Tibial nerve (tissue), 4 donors: Measurements from ENCODE around the gene MAN2A1. TPM values are rescaled to one million over a fixed set of nuclear protein-coding genes. Genes with fewer than 3 reads are reported as not detected.
A peak's percentile ranks its signal among the peaks of the same experiment; 100 is the strongest.

Source experiments
- DNase-seq, 2 donors: peaks; one replicate each; pipeline ENCODE4 v3.0.0-alpha.2; 2019; ENCODE audit warnings: low spot score in 2 of 2
- H3K27ac ChIP-seq, 4 donors: fragments of 200-600 bp; sonication (generic) in 3 of 4; one replicate each; pipeline ENCODE4 v1.5.1; 2017 to 2019; ENCODE audit warnings: mild to moderate bottlenecking in 1 of 4
- H3K27me3 ChIP-seq, 2 donors: fragments of 200-600 bp; sonication (generic) in 1 of 2; one replicate each; pipeline versions ENCODE4 v1.5.1 to v1.6.0; 2017 to 2019
- H3K36me3 ChIP-seq, 3 donors: fragments of 200-600 bp; sonication (generic); one replicate each; pipeline ENCODE4 v1.5.1; 2018 to 2019
- H3K4me1 ChIP-seq, 4 donors: fragments of 200-600 bp; sonication (generic) in 3 of 4; one replicate each; pipeline ENCODE4 v1.5.1; 2017 to 2019
- H3K4me3 ChIP-seq, 4 donors: fragments of 200-600 bp; sonication (generic) in 3 of 4; one replicate each; pipeline ENCODE4 v1.5.1; 2017 to 2019; ENCODE audit warnings: mild to moderate bottlenecking in 1 of 4, moderate library complexity in 1 of 4
- H3K9me3 ChIP-seq, 4 donors: fragments of 200-600 bp; sonication (generic) in 3 of 4; one replicate each; pipeline ENCODE4 v1.5.1; 2017 to 2019
- EP300 ChIP-seq, 2 donors: sonication (generic); formaldehyde crosslinking; IDR thresholded peaks; one replicate each; pipeline ENCODE4 v1.6.1; 2017; ENCODE audit warnings: antibody characterized with exemption in 2 of 2, mild to moderate bottlenecking in 1 of 2
- POLR2A ChIP-seq, 2 donors: fragments of 450-650 bp; IDR thresholded peaks; one replicate each; pipeline ENCODE4 v1.6.1; 2017; ENCODE audit warnings: antibody characterized with exemption in 2 of 2, mild to moderate bottlenecking in 2 of 2, moderate library complexity in 2 of 2
- WGBS, 2 donors: methylation state at CpG; one replicate each; pipeline ENCODE4 v1.1.5; 2018; 5-methylcytosine and 5-hydroxymethylcytosine counted together
- total RNA-seq, 4 donors: library from RNA; depleted of rRNA; stranded (reverse); fragments of >200 nt; gene quantifications; one replicate each; pipeline ENCODE4 v1.1.0, GENCODE V29; 2016
- TF ChIP-seq, protein P1 (sequence below), 5 experiments: fragments of 200-600 bp in 3 of 5; fragments of 450-650 bp in 2 of 5; sonication (generic) in 3 of 5; IDR thresholded peaks; one replicate each; pipeline ENCODE4 v1.5.1; 2016 to 2019; ENCODE audit warnings: antibody characterized with exemption in 5 of 5, mild to moderate bottlenecking in 3 of 5, moderate library complexity in 2 of 5

The MAN2A1 gene
- total RNA-seq, 4 donors from 2014 or later, result 50.0 to 66.0 (median 56.7) TPM

DNA sequence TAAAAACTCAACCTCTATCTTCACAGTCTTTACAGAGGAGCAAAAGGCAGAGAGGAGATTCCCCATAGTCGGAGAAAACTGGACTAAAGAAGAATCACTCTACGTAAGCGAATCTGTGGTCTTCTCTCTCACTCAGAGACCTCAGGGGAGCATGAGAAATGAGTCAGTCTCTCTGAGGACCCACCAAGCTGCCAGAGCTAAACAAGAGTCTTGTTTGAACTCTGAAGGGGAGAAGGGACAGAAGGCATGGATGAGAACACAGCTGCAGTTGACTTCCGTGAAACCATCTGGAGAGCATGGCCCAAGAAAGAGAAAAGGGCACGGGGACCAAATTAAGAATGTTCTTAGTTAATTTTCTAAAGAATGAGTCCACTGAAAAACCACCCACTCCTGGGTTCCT, 12.8 kb upstream of the MAN2A1 start:
- Histone ChIP-seq H3K4me1 (no peaks in the 10 kb centered on the region), H3K27ac (no peak overlapping the region), H3K4me3 (no peak overlapping the region), H3K9me3 (no peaks in the 10 kb centered on the region), H3K27me3 (no peaks in the 10 kb centered on the region), H3K36me3 (no peaks in the 10 kb centered on the region)
- 57 to 63% methylated on average over 5 of the region's 5 CpGs for WGBS, 2 donors
- peak; percentile 19 to 25 for DNase-seq
- TF ChIP-seq EP300 (IDR thresholded peaks at IDR 0.05), result peak in 1 of 2 donors; percentile 14
- TF ChIP-seq, protein P1, sequence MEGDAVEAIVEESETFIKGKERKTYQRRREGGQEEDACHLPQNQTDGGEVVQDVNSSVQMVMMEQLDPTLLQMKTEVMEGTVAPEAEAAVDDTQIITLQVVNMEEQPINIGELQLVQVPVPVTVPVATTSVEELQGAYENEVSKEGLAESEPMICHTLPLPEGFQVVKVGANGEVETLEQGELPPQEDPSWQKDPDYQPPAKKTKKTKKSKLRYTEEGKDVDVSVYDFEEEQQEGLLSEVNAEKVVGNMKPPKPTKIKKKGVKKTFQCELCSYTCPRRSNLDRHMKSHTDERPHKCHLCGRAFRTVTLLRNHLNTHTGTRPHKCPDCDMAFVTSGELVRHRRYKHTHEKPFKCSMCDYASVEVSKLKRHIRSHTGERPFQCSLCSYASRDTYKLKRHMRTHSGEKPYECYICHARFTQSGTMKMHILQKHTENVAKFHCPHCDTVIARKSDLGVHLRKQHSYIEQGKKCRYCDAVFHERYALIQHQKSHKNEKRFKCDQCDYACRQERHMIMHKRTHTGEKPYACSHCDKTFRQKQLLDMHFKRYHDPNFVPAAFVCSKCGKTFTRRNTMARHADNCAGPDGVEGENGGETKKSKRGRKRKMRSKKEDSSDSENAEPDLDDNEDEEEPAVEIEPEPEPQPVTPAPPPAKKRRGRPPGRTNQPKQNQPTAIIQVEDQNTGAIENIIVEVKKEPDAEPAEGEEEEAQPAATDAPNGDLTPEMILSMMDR (IDR thresholded peaks at IDR 0.05), result no peak
- no peak for TF ChIP-seq POLR2A (IDR thresholded peaks at IDR 0.05)

DNA sequence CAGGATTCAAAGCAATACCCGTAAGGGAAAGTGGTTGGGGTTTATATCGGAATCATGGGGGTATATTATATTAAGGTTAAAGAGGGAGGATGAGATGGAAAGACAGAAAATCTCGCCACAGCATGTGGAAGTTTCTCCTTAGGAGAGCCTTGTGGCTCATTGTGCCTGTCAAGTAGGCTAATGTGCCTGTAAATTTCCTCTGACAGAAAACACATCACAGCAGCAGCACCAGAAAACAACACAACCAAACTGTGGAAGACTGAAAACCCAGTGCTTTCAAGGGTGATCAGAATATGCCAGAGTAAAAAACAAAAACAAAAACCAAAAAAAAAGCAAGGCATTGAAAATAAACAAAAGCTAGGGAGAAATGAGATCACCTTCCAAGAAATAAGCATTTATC, 11.3 kb upstream of the MAN2A1 start:
- TF ChIP-seq, protein P1 (IDR thresholded peaks at IDR 0.05), result no peak
- TF ChIP-seq EP300 (IDR thresholded peaks at IDR 0.05) (no peak), POLR2A (IDR thresholded peaks at IDR 0.05) (no peak)
- Histone ChIP-seq H3K27ac (no peak overlapping the region), H3K9me3 (no peaks in the 10 kb centered on the region), H3K4me3 (no peak overlapping the region), H3K27me3 (no peaks in the 10 kb centered on the region), H3K36me3 (no peaks in the 10 kb centered on the region), H3K4me1 (no peaks in the 10 kb centered on the region)
- 91 to 92% methylated on average over 3 of the region's 3 CpGs for WGBS, 2 donors
- no peak for DNase-seq

DNA sequence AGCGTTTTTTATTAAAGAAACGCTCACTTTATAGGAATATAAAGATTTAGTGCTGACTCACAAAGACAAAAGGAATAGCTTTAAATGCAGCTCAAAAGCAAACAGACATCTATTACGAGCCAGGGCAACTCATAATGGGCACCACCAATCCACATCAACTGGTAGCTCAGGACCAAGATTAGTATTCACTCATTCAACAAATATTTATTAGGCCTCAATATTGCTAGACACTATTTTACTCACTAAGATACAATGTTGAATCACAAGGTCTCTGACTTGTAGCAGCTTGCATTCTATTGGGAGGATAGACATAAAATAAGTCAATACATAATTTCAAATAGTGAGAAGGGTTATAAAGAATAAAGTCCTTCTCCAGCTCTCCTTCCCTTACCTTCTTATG, 8.0 kb upstream of the MAN2A1 start:
- DNase-seq, result no peak
- Histone ChIP-seq H3K9me3 (no peaks in the 10 kb centered on the region), H3K4me1 (no peaks in the 10 kb centered on the region), H3K4me3 (no peak overlapping the region), H3K27ac (no peak overlapping the region), H3K27me3 (no peaks in the 10 kb centered on the region), H3K36me3 (no peaks in the 10 kb centered on the region)
- TF ChIP-seq EP300 (IDR thresholded peaks at IDR 0.05) (no peak), POLR2A (IDR thresholded peaks at IDR 0.05) (no peak)
- TF ChIP-seq, protein P1 (IDR thresholded peaks at IDR 0.05), result no peak
- WGBS, 2 donors, result 96% methylated on average over 3 of the region's 3 CpGs

DNA sequence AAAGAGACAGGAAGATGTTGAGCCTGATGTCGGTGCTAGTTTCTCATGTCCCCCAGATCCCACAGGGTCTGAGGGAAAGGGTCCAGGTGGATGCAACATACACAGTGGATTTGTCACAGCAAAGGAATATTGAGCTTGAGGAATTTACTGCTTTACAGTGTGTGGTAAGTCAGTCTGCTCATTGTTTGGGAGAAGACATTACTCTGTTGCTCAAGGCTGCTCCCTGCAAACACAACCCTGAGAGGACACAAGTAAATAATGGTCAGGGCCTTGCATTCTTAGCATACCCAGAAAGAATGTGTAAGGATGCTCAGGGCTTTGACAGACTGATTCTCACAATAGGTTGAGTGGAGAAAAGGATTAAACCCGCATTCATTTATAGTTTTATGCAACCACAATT, 7.3 kb upstream of the MAN2A1 start:
- no peaks in the 10 kb centered on the region for H3K9me3 ChIP-seq
- H3K27ac ChIP-seq, result no peak overlapping the region
- TF ChIP-seq, protein P1 (IDR thresholded peaks at IDR 0.05), result no peak
- no peak for TF ChIP-seq POLR2A (IDR thresholded peaks at IDR 0.05)
- TF ChIP-seq EP300 (IDR thresholded peaks at IDR 0.05), result no peak
- WGBS, 2 donors, result 64 to 72% methylated on average over 2 of the region's 2 CpGs
- no peaks in the 10 kb centered on the region for H3K36me3 ChIP-seq
- H3K4me3 ChIP-seq, result no peak overlapping the region
- H3K4me1 ChIP-seq, result no peaks in the 10 kb centered on the region
- DNase-seq, result no peak
- H3K27me3 ChIP-seq, result no peaks in the 10 kb centered on the region

DNA sequence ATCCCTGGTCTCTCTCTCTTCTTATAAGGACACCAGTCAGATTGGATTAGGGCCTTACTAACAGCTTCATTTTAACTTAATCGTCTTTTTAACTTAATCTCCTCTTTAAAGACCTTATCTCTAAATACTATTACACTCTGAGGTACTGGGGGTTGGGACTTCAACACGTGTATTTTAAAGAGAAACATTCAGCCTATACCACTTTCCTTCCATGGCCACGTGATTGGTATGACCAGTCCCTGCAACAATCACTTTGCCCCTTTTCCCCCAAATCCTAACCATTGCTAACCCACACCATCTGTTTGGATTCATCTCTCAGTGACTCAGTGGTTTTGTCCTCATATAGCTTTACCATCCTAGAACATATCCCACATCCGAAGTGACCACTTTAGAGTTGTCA, 3.8 kb upstream of the MAN2A1 start:
- Histone ChIP-seq H3K36me3 (no peaks in the 10 kb centered on the region), H3K9me3 (peaks cover 0 to 10% (median 0%) of the 10 kb centered on the region in 4 donors), H3K27ac (no peak overlapping the region), H3K4me1 (no peaks in the 10 kb centered on the region), H3K27me3 (no peaks in the 10 kb centered on the region), H3K4me3 (no peak overlapping the region)
- 88 to 91% methylated on average over 4 of the region's 4 CpGs for WGBS, 2 donors
- no peak for DNase-seq
- TF ChIP-seq, protein P1 (IDR thresholded peaks at IDR 0.05), result no peak
- TF ChIP-seq EP300 (IDR thresholded peaks at IDR 0.05), result no peak
- TF ChIP-seq POLR2A (IDR thresholded peaks at IDR 0.05), result no peak
